Activated naive CD8-positive, alpha-beta T cell treated with anti-CD3 and anti-CD28 coated beads, Interleukin-2, amount 50 U/mL, for 24 hours (primary cell): ENCODE measurements around the gene CRNN.

Source experiments
- ATAC-seq: fragments of 150-1000 bp; cut with Tn5 transposase; one replicate; pipeline ENCODE4 v1.10.0; 2021
- DNase-seq: peaks from one replicate; pipeline ENCODE4 v3.0.0; 2021
- H3K27ac Mint-ChIP-seq: one replicate; pipeline ENCODE4 v1.8.0; 2021; ENCODE audit warnings: mild to moderate bottlenecking, mixed read lengths
- H3K27me3 Mint-ChIP-seq: one replicate; pipeline ENCODE4 v1.8.0; 2021; ENCODE audit warnings: mixed read lengths
- H3K36me3 Mint-ChIP-seq: one replicate; pipeline ENCODE4 v1.8.0; 2021; ENCODE audit warnings: low read depth, mixed read lengths
- H3K4me1 Mint-ChIP-seq: one replicate; pipeline ENCODE4 v1.8.0; 2021; ENCODE audit warnings: mixed read lengths
- H3K4me3 Mint-ChIP-seq: one replicate; pipeline ENCODE4 v1.8.0; 2021; ENCODE audit warnings: mild to moderate bottlenecking, moderate library complexity, mixed read lengths
- H3K9me3 Mint-ChIP-seq: one replicate; pipeline ENCODE4 v1.8.0; 2021; ENCODE audit warnings: mixed read lengths

CRNN gene

GRCh38 chr1:152413909-152414308 is at the start of gene CRNN:
TSS of gene CRNN (minus strand) at chr1:152414263. CDS start at chr1:152412233, 2,030 bp downstream.
- Mint-ChIP-seq H3K27ac (no peak within 1 kb of the TSS), H3K9me3 (no peaks in the 10 kb centered on the region), H3K4me1 (no peaks in the 10 kb centered on the region), H3K4me3 (no peak within 1 kb of the TSS), H3K27me3 (peaks cover 11% of the 10 kb centered on the region), H3K36me3 (no peaks in the 10 kb centered on the region)
- ATAC-seq, result no peak
- no peak for DNase-seq

- H3K27ac Mint-ChIP-seq, result no peak overlapping the region
- peaks cover 5% of the 10 kb centered on the region for H3K9me3 Mint-ChIP-seq
- peaks cover 2% of the 10 kb centered on the region for H3K36me3 Mint-ChIP-seq
- peaks cover 5% of the 10 kb centered on the region for H3K27me3 Mint-ChIP-seq
- H3K4me3 Mint-ChIP-seq, result no peak overlapping the region
- H3K4me1 Mint-ChIP-seq, result peaks cover 33% of the 10 kb centered on the region
- ATAC-seq, result no peak
- DNase-seq, result no peak
These were observed 48.6 kb upstream of the CRNN start for GRCh38 chr1:152462636-152463035.

- Mint-ChIP-seq H3K27me3 (no peaks in the 10 kb centered on the region), H3K4me1 (peaks cover 33% of the 10 kb centered on the region), H3K9me3 (no peaks in the 10 kb centered on the region), H3K27ac (no peak overlapping the region), H3K4me3 (no peak overlapping the region), H3K36me3 (no peaks in the 10 kb centered on the region)
- ATAC-seq, result no peak
- DNase-seq, result peak; percentile 67
These were observed 47.5 kb upstream of the CRNN start for GRCh38 chr1:152461544-152461943.

- H3K27me3 Mint-ChIP-seq, result no peaks in the 10 kb centered on the region
- H3K36me3 Mint-ChIP-seq, result no peaks in the 10 kb centered on the region
- H3K4me1 Mint-ChIP-seq, result peaks cover 33% of the 10 kb centered on the region
- DNase-seq (no peak), ATAC-seq (no peak)
- H3K27ac Mint-ChIP-seq, result peak overlapping the region; percentile 82
- peak overlapping the region; percentile 49 for H3K4me3 Mint-ChIP-seq
- H3K9me3 Mint-ChIP-seq, result no peaks in the 10 kb centered on the region
These were observed 46.5 kb upstream of the CRNN start for GRCh38 chr1:152460529-152460899.

GRCh38 chr1:152459596-152460528 is 45.8 kb upstream of the CRNN start:
- H3K27ac Mint-ChIP-seq, result peak overlapping the region; percentile 82
- ATAC-seq (peak; percentile 97), DNase-seq (peak; percentile 82)
- H3K36me3 Mint-ChIP-seq, result no peaks in the 10 kb centered on the region
- peak overlapping the region; percentile 49 for H3K4me3 Mint-ChIP-seq
- no peaks in the 10 kb centered on the region for H3K27me3 Mint-ChIP-seq
- no peaks in the 10 kb centered on the region for H3K9me3 Mint-ChIP-seq
- peaks cover 33% of the 10 kb centered on the region for H3K4me1 Mint-ChIP-seq

- H3K4me1 Mint-ChIP-seq, result peaks cover 33% of the 10 kb centered on the region
- ATAC-seq (peak; percentile 55), DNase-seq (peak; percentile 83)
- H3K36me3 Mint-ChIP-seq, result no peaks in the 10 kb centered on the region
- H3K9me3 Mint-ChIP-seq, result no peaks in the 10 kb centered on the region
- peaks cover 2% of the 10 kb centered on the region for H3K27me3 Mint-ChIP-seq
- no peak overlapping the region for H3K27ac Mint-ChIP-seq
- no peak overlapping the region for H3K4me3 Mint-ChIP-seq
These were observed 44.5 kb upstream of the CRNN start for GRCh38 chr1:152458384-152459185.

- H3K4me3 Mint-ChIP-seq, result no peak overlapping the region
- H3K4me1 Mint-ChIP-seq, result peaks cover 33% of the 10 kb centered on the region
- no peaks in the 10 kb centered on the region for H3K36me3 Mint-ChIP-seq
- ATAC-seq (no peak), DNase-seq (no peak)
- no peaks in the 10 kb centered on the region for H3K9me3 Mint-ChIP-seq
- peaks cover 2% of the 10 kb centered on the region for H3K27me3 Mint-ChIP-seq
- H3K27ac Mint-ChIP-seq, result no peak overlapping the region
These were observed 43.5 kb upstream of the CRNN start for GRCh38 chr1:152457561-152457960.

GRCh38 chr1:152457071-152457470 is 43.0 kb upstream of the CRNN start:
- no peak for ATAC-seq
- Mint-ChIP-seq H3K27me3 (peaks cover 2% of the 10 kb centered on the region), H3K36me3 (no peaks in the 10 kb centered on the region), H3K9me3 (no peaks in the 10 kb centered on the region), H3K27ac (no peak overlapping the region), H3K4me1 (peaks cover 33% of the 10 kb centered on the region), H3K4me3 (no peak overlapping the region)
- DNase-seq, result no peak

GRCh38 chr1:152451254-152451653 is 37.2 kb upstream of the CRNN start:
- DNase-seq (no peak), ATAC-seq (no peak)
- no peaks in the 10 kb centered on the region for H3K9me3 Mint-ChIP-seq
- H3K27me3 Mint-ChIP-seq, result peaks cover 6% of the 10 kb centered on the region
- H3K4me3 Mint-ChIP-seq, result no peak overlapping the region
- H3K36me3 Mint-ChIP-seq, result no peaks in the 10 kb centered on the region
- H3K27ac Mint-ChIP-seq, result no peak overlapping the region
- no peaks in the 10 kb centered on the region for H3K4me1 Mint-ChIP-seq

GRCh38 chr1:152449661-152450060 is 35.6 kb upstream of the CRNN start:
- DNase-seq, result no peak
- H3K27me3 Mint-ChIP-seq, result peaks cover 6% of the 10 kb centered on the region
- H3K9me3 Mint-ChIP-seq, result no peaks in the 10 kb centered on the region
- ATAC-seq, result no peak
- H3K4me3 Mint-ChIP-seq, result no peak overlapping the region
- H3K27ac Mint-ChIP-seq, result no peak overlapping the region
- no peaks in the 10 kb centered on the region for H3K4me1 Mint-ChIP-seq
- no peaks in the 10 kb centered on the region for H3K36me3 Mint-ChIP-seq

- H3K36me3 Mint-ChIP-seq, result no peaks in the 10 kb centered on the region
- H3K4me3 Mint-ChIP-seq, result no peak overlapping the region
- no peaks in the 10 kb centered on the region for H3K4me1 Mint-ChIP-seq
- H3K27me3 Mint-ChIP-seq, result peaks cover 3% of the 10 kb centered on the region
- H3K9me3 Mint-ChIP-seq, result no peaks in the 10 kb centered on the region
- H3K27ac Mint-ChIP-seq, result no peak overlapping the region
- DNase-seq (no peak), ATAC-seq (no peak)
These were observed 34.4 kb upstream of the CRNN start for GRCh38 chr1:152448496-152448895.

GRCh38 chr1:152448095-152448494 is 34.0 kb upstream of the CRNN start:
- H3K4me1 Mint-ChIP-seq, result no peaks in the 10 kb centered on the region
- H3K27me3 Mint-ChIP-seq, result peaks cover 3% of the 10 kb centered on the region
- no peak overlapping the region for H3K27ac Mint-ChIP-seq
- no peaks in the 10 kb centered on the region for H3K9me3 Mint-ChIP-seq
- H3K36me3 Mint-ChIP-seq, result no peaks in the 10 kb centered on the region
- no peak overlapping the region for H3K4me3 Mint-ChIP-seq
- DNase-seq (no peak), ATAC-seq (no peak)

- Mint-ChIP-seq H3K4me3 (no peak overlapping the region), H3K9me3 (no peaks in the 10 kb centered on the region), H3K27ac (no peak overlapping the region), H3K27me3 (peaks cover 3% of the 10 kb centered on the region), H3K36me3 (no peaks in the 10 kb centered on the region), H3K4me1 (no peaks in the 10 kb centered on the region)
- DNase-seq, result no peak
- no peak for ATAC-seq
These were observed 33.4 kb upstream of the CRNN start for GRCh38 chr1:152447484-152447883.

GRCh38 chr1:152444045-152444444 is 30.0 kb upstream of the CRNN start:
- no peaks in the 10 kb centered on the region for H3K9me3 Mint-ChIP-seq
- no peak overlapping the region for H3K27ac Mint-ChIP-seq
- H3K36me3 Mint-ChIP-seq, result no peaks in the 10 kb centered on the region
- H3K4me1 Mint-ChIP-seq, result no peaks in the 10 kb centered on the region
- peaks cover under 1% of the 10 kb centered on the region for H3K27me3 Mint-ChIP-seq
- DNase-seq (no peak), ATAC-seq (no peak)
- no peak overlapping the region for H3K4me3 Mint-ChIP-seq

GRCh38 chr1:152442765-152443164 is 28.7 kb upstream of the CRNN start:
- Mint-ChIP-seq H3K27ac (no peak overlapping the region), H3K9me3 (no peaks in the 10 kb centered on the region), H3K27me3 (peaks cover 6% of the 10 kb centered on the region), H3K4me1 (no peaks in the 10 kb centered on the region), H3K4me3 (no peak overlapping the region), H3K36me3 (no peaks in the 10 kb centered on the region)
- no peak for ATAC-seq
- DNase-seq, result no peak
